Heart left ventricle (tissue), 13 donors: ENCODE results near the gene ESRRG.

ENCODE experiments used
- CTCF ChIP-seq, 12 donors: fragments of 200-600 bp; sonication (generic) in 4 of 12; IDR thresholded peaks; one replicate each; pipeline versions ENCODE4 v1.5.0 to v1.8.0; 2018 to 2022; ENCODE audit warnings: antibody characterized with exemption in 12 of 12, mild to moderate bottlenecking in 5 of 12
- POLR2A ChIP-seq, 2 donors: fragments of 450-650 bp; IDR thresholded peaks; one replicate each; pipeline ENCODE4 v1.6.1; 2017; ENCODE audit warnings: antibody characterized with exemption in 2 of 2, mild to moderate bottlenecking in 2 of 2, moderate library complexity in 2 of 2
- donor health status: ischemic (EF 13 %, LVEDD 7.1; RV severe dilation, severe dysfunction).
- donor health status: DM: no; HTN: yes; CAD: no.
- donor health status: DM: no; HTN: no; CAD: no.
- donor health status: ischemic (EF 25% LVEDD 6.9; RV normal size, moderate dysfunction).
- donor health status: ischemic (EF 25% LVEDD 5.7; RV mildly dilated, moderate dysfunction).
- donor health status: ischemic (EF 35%, LVEDD 5.7; RV mildly dilated, moderate dysfunction).
- donor health status: nonischemic (EF 11% LVEDD 7.7; RV severe dilation, severe dysfunction).
- donor health status: DM: yes; HTN: yes; CAD: no.
- donor health status: PGD.
- donor health status: ischemic (EF 29% LVEDD 5.4; RV normal size, mild dysfunction).
- donor health status: nonischemic (EF 23%, LVEDD 6.1; RV moderate dilation, normal function).

DNA sequence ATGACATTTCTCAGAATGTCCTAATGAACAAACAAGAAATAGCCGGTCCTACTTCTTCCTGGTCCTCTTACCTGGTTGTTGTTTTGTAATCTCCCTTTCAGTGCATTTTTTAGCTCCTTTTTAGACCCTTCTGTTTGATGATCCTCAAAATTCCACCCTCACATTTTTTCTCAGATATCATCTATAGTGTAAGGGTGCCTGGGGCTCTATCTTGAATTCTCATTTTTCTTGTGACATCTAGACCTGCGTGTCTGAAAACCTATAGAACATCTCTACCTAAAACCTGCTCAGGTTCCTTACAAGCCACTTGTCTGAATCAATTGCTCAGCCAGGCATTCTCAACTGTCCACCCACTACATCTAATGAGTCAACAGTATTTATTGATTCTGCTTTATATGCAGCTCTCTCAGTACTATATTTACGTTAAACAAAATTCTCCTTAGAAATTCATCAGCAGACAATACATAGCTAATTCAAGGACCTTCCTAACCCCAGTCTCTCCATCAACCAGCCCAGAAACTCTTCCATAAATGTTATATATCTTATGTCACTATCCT is 263.5 kb downstream of the ESRRG start:
- TF ChIP-seq CTCF (IDR thresholded peaks at IDR 0.05) = no peak
- no peak for TF ChIP-seq POLR2A (IDR thresholded peaks at IDR 0.05)
